OCI-LY1 (cell line): ENCODE data around the gene SAA2.

Experiments used
- H2AFZ ChIP-seq: fragments of 200-600 bp; sonication (generic), shearing (Covaris generic); 2 replicates; pipeline ENCODE4 v1.6.0; 2014; ENCODE audit warnings: antibody characterized with exemption, mild to moderate bottlenecking, low read length
- H3F3A ChIP-seq: fragments of 200-600 bp; sonication (generic), shearing (Covaris generic); 2 replicates; pipeline ENCODE4 v1.6.0; 2014; ENCODE audit warnings: mild to moderate bottlenecking, antibody characterized with exemption, low read length, moderate library complexity; ENCODE audit not compliant: insufficient read depth
- H3K27ac ChIP-seq: fragments of 200-600 bp; sonication (generic); 2 replicates; pipeline ENCODE4 v1.5.1; 2014; ENCODE audit warnings: low read length, mixed run types, mild to moderate bottlenecking, low read depth; ENCODE audit not compliant: poor library complexity, severe bottlenecking
- H3K27me3 ChIP-seq: fragments of 200-600 bp; sonication (generic); 2 replicates; pipeline ENCODE4 v1.6.0; 2014; ENCODE audit warnings: antibody characterized with exemption, mild to moderate bottlenecking, low read length, moderate library complexity; ENCODE audit not compliant: insufficient read depth
- H3K36me3 ChIP-seq: fragments of 200-600 bp; sonication (generic); 2 replicates; pipeline ENCODE4 v1.6.1; 2014; ENCODE audit warnings: mild to moderate bottlenecking, antibody characterized with exemption, low read length, moderate library complexity, mixed read lengths; ENCODE audit not compliant: insufficient read depth
- H3K4me1 ChIP-seq: fragments of 200-600 bp; sonication (generic); 2 replicates; pipeline ENCODE4 v1.5.1; 2014; ENCODE audit warnings: mild to moderate bottlenecking, low read length, moderate library complexity; ENCODE audit not compliant: insufficient read depth, severe bottlenecking
- H3K4me2 ChIP-seq: fragments of 200-600 bp; sonication (generic), shearing (Covaris generic); 2 replicates; pipeline ENCODE4 v1.6.1; 2014; ENCODE audit warnings: low read length
- H3K4me3 ChIP-seq: fragments of 200-600 bp; sonication (generic); 2 replicates; pipeline ENCODE4 v1.5.1; 2014; ENCODE audit warnings: low read length, low read depth, mild to moderate bottlenecking, mixed read lengths; ENCODE audit not compliant: poor library complexity, severe bottlenecking
- H3K79me2 ChIP-seq: fragments of 200-600 bp; shearing (Covaris generic); 2 replicates; pipeline ENCODE4 v1.6.1; 2016; ENCODE audit warnings: mixed run types, low read length, mixed read lengths; ENCODE audit not compliant: insufficient read depth
- H3K9ac ChIP-seq: fragments of 200-600 bp; sonication (generic), shearing (Covaris generic); 2 replicates; pipeline ENCODE4 v1.6.1; 2014; ENCODE audit warnings: mild to moderate bottlenecking, low read length, mixed read lengths
- H3K9me2 ChIP-seq: fragments of 200-600 bp; sonication (generic), shearing (Covaris generic); 2 replicates; pipeline ENCODE4 v1.6.1; 2014; ENCODE audit warnings: low read depth, mild to moderate bottlenecking, low read length, mixed read lengths
- H3K9me3 ChIP-seq: fragments of 200-600 bp; shearing (Covaris generic); 2 replicates; pipeline ENCODE4 v1.6.1; 2014; ENCODE audit warnings: low read length, mixed read lengths
- H4K20me1 ChIP-seq: fragments of 200-600 bp; sonication (generic), shearing (Covaris generic); 2 replicates; pipeline ENCODE4 v1.6.0; 2016; ENCODE audit warnings: mild to moderate bottlenecking, low read length; ENCODE audit not compliant: insufficient read depth
- EZH2 ChIP-seq: fragments of 200-600 bp; sonication (generic), shearing (Covaris generic); IDR thresholded peaks from 2 replicates; pipeline ENCODE4 v1.8.0; 2017; ENCODE audit warnings: borderline replicate concordance, mixed run types, mild to moderate bottlenecking, antibody characterized with exemption, low read length, moderate library complexity, mixed read lengths
- TF ChIP-seq, protein P1 (sequence below): fragments of 200-600 bp; sonication (generic), shearing (Covaris generic); IDR thresholded peaks from 2 replicates; pipeline ENCODE4 v1.5.1; 2017; ENCODE audit warnings: mild to moderate bottlenecking, antibody characterized with exemption, low read length, moderate library complexity, mixed read lengths

Gene SAA2

DNA sequence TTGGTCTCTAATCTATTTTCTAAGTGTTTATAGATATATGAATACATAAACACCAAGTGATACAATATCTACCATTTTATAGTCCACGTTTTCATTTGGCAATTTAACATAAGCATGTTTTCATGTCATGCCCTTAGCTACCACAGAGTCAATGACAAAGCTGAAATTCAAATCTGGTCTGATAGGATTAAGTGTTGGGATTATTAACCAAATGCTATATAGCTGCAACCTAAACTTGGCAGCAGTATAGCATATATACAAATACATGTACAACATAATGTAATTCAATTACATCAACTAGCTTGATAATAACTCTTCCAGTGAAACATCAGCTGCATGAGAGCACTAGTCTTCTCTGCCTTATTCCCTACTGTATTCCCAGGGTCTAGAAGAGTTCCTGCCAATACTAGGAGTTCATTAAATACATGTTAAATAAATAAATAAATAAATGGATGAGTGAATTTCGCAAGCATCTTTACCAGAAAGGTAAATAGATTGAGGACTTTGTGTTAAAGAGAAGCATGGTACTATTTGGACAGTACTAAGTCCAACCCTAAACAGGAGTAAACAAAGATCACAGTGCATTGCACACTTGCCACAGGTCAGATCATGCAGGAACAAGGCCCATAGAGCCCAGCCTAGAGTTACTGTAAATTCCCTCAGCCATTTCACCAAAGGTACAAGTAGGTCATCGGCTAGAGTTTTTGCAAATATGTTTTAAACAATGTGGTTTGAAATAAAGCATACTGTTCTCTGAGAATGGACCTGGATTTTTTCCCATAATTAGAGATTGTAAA, 24.7 kb downstream of the SAA2 start:
- Histone ChIP-seq H3K36me3 (no peaks in the 10 kb centered on the region), H4K20me1 (no peaks in the 10 kb centered on the region), H3K9ac (no peak overlapping the region), H3K9me3 (peaks cover 3% of the 10 kb centered on the region; the same call in 1 of the 2 replicates), H3K27me3 (no peaks in the 10 kb centered on the region), H3F3A (no peaks in the 10 kb centered on the region), H3K4me3 (no peak overlapping the region), H3K79me2 (no peaks in the 10 kb centered on the region), H2AFZ (no peak overlapping the region), H3K4me1 (peaks cover 12% of the 10 kb centered on the region), H3K9me2 (no peaks in the 10 kb centered on the region), H3K4me2 (no peak overlapping the region), H3K27ac (no peak overlapping the region)
- no peak for TF ChIP-seq EZH2
- TF ChIP-seq, protein P1, sequence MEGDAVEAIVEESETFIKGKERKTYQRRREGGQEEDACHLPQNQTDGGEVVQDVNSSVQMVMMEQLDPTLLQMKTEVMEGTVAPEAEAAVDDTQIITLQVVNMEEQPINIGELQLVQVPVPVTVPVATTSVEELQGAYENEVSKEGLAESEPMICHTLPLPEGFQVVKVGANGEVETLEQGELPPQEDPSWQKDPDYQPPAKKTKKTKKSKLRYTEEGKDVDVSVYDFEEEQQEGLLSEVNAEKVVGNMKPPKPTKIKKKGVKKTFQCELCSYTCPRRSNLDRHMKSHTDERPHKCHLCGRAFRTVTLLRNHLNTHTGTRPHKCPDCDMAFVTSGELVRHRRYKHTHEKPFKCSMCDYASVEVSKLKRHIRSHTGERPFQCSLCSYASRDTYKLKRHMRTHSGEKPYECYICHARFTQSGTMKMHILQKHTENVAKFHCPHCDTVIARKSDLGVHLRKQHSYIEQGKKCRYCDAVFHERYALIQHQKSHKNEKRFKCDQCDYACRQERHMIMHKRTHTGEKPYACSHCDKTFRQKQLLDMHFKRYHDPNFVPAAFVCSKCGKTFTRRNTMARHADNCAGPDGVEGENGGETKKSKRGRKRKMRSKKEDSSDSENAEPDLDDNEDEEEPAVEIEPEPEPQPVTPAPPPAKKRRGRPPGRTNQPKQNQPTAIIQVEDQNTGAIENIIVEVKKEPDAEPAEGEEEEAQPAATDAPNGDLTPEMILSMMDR: no peak

DNA sequence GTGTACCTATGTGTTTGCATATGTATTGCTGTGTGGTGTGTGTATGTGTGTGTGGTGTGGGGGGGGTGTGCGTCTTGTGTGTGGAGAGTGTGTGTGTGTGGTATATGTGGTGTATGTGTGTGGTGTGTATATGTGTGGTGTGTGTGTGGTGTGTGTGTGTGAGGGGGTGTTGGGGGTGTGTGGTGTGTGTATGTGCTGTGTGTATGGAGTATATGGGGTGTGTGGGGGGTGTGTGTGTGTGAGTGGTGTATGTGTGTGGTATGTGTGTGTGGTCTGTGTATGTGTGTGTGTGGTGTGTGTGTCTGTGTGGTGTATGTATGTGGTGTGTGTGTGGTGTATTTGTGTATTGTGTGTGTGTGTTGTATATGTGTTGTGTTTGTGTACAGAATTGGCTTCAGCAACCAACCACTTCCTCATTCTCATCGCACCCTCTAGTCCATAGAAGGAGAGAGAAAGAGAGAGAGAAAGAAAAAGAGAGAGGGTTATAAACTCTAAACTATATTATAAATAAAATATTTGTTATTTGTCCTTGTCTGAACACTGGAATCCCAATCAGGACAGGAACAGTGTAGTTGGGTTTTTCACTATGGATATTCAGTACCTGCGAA, 25.6 kb downstream of the SAA2 start:
- Histone ChIP-seq H3K27me3 (no peaks in the 10 kb centered on the region), H3F3A (no peaks in the 10 kb centered on the region), H3K36me3 (no peaks in the 10 kb centered on the region), H3K4me2 (no peak overlapping the region), H3K4me3 (no peak overlapping the region), H3K4me1 (peaks cover 5% of the 10 kb centered on the region), H4K20me1 (no peaks in the 10 kb centered on the region), H3K9me3 (peaks cover 3% of the 10 kb centered on the region; the same call in 1 of the 2 replicates), H3K9ac (no peak overlapping the region), H2AFZ (no peak overlapping the region), H3K79me2 (no peaks in the 10 kb centered on the region), H3K27ac (no peak overlapping the region), H3K9me2 (no peaks in the 10 kb centered on the region)
- TF ChIP-seq, protein P1: no peak
- TF ChIP-seq EZH2: no peak

DNA sequence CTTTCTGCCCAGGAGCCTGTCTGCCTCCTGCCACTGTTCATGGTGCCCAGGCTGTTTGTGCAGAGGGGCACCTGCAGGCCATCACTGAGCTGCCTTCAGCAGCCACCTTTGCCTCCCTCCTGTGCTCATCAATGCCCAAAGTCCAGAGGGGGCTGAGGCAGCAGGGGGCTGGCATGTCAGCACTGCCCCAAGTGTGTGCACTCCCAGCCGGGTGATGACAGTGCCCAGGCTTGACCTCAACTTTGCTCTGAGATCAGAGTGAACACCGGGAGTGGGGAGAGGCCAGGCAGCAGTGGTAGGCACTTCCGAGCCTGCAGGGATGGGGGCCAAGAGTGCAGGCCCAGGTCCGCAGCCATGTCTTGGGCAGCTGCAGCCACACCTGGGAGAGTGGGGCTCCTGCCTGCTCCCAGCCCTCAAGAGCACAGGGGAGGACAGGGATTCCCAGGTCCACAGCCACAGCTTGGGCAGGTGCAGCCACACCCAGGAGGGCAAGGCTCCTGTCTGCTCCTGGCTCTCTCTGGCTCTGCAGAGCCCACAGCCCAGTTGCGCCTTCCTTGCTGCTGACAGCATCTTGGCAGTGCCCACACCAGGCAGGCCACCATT, 27.1 kb downstream of the SAA2 start:
- H3K9ac ChIP-seq: no peak overlapping the region
- H3K4me3 ChIP-seq: no peak overlapping the region
- no peaks in the 10 kb centered on the region for H3F3A ChIP-seq
- no peak overlapping the region for H3K4me2 ChIP-seq
- no peaks in the 10 kb centered on the region for H3K9me2 ChIP-seq
- H3K79me2 ChIP-seq: no peaks in the 10 kb centered on the region
- H3K27me3 ChIP-seq: no peaks in the 10 kb centered on the region
- peaks cover 5% of the 10 kb centered on the region for H3K4me1 ChIP-seq
- no peak overlapping the region for H2AFZ ChIP-seq
- H3K36me3 ChIP-seq: no peaks in the 10 kb centered on the region
- H4K20me1 ChIP-seq: no peaks in the 10 kb centered on the region
- peaks cover 3% of the 10 kb centered on the region; the same call in 1 of the 2 replicates for H3K9me3 ChIP-seq
- TF ChIP-seq, protein P1: no peak
- TF ChIP-seq EZH2: no peak
- no peak overlapping the region for H3K27ac ChIP-seq
